NCI-H187 (cell line): ENCODE data around the gene PILRA.

Source experiments
- DNase-seq, 2 experiments: peaks; one replicate each; lab custom pipeline; 2025; lab: John Stamatoyannopoulos, UW

Gene PILRA

DNA sequence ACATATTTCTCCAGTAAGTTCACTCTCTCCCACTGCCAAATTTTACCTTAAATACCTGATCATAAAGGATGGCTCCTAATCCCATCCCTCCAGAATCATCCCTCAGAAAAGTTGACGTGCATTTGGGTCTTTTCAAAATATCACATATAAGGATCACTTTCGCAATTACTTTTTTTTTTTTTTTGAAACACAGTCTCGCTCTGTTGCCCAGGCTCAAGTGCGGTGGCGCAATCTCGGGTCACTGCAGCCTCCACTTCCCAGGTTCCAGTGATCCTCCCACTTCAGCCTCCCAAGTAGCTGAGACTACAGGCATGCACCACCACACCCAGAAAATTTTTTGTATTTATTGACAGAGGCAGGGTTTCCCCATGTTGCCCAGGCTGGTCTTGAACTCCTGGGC lies 37.8 kb downstream of the PILRA start:
- no peak for DNase-seq

DNA sequence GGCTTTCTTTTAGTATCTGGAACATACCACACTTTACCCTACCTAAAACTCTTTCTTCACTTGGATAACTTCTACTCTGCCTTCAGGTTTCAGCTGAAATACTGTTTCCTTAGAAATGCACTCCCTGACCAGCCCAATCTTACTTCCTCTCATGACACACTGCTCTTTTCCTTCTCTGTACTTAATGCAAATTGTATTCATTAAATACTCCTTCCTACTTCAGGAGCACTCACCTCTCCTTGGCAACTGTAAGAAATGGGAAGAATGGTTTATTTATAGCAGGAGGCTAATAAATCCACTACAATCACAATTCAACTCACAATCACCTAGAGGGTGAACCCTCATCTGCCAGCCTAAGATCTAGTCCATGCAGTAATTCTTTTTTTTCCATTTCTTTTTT lies 40.1 kb downstream of the PILRA start:
- DNase-seq: no peak

DNA sequence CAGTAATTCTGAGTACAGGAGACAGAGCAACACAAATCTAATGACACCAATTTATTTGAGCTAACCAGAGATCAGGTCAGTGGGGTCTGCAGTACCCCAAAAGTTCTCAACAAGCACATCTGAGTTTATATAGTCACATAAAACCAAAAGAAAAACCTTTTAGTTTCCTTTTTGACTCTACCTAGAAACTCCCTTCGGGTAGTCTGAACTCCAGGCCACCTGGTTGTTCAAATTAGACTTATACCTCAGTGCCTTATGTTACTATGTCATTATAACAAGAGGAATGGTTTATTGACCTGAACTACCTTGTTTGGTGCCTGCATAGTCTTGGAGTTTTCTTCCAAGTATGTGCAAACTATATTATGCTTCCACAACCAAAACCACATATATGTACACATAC lies 40.6 kb downstream of the PILRA start:
- DNase-seq: no peak

DNA sequence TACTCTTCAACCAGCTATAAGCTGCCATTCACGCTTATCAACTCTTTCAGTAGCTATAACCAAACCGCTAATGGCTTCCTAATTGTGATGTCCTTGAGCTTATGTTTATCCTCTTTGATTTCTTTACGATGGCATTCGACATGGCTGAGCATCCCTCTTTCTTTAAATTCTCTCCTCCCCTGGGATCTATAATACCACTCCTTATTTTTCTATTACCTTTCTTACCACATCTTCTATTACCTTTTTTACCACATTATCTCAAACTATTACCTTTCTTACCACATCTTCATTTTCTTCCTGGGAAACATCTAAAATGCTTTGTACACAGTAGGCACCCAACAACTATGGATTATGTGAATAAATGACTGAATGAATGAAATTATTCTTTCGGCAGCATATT lies 42.2 kb downstream of the PILRA start:
- no peak for DNase-seq

DNA sequence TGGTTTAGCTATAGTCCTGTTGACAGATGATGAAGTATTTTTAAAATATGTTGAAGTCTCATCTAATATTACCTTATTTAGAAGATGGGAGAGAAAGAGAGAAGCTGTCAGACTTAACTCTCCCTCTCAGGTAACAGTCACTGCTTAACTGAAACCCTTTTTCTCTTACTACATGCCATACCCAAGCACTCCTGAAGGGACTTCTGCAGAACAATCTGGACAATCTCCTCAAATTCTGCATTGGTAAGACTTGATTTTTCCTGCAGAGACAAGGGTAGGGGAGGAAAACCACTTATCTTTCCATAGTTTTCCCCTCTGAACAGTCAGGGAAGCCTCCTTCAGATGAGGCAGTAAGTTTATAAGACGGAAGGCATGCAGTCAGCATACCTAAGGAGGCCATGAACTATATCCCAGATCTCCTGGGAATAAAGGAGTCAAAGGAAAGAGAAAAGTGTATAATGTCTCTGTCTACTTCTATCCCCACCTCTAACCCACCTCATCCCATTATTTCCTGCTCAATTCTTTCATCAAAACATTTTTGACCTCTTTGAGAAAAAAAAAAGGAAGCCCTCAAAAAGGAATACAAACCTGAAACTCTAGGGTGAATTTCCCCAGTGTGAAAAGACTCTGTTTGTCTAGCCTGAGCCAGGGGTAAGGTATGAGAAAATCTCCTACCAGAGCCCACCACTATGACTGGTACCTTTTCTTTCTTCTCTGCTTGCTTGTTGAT lies 45.8 kb downstream of the PILRA start:
- no peak for DNase-seq

DNA sequence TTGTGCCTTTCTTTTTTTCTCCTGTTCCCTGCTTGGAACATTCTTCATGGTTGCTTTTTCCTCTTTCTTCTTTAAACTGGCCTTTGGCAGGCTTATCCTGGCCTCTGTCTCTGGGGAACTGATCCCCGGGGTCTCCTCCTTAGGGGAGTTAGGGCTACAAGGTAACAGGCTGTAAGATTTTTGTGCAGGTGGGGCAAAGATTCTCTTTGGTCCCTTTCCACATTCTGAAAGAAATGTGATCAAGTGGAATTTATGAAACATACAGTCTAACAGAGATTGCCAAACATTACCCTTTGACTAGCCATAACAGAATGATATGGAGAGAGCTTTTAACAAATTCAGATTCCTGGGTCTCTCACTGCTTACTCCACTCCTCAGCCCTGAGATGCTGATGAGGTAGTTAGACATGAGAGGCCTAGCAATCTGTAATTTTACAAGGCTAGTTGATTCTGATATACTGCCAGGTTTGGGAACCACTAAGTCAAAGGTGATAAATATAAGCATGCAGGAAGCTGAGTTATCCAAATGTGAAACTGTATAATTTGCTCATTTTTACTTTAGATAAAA lies 46.5 kb downstream of the PILRA start:
- no peak for DNase-seq

DNA sequence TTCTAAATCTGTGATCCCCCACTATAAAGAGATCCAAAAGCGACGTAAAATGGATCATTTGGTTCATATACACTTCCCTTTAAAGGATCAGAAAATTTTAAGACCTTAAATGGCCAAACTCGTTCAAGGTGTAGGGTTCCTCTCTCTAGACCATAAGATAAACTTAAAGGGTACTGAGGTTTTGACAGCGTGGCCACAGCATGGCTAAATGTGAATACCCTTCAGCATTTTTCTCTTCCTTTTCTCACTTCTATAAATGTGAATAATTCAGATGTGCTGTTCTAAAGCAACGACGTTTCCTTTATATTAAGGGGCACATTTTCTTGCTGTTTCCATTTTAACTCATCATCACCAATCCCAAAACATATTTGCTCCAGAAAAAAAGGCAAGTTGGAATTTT lies 50.0 kb downstream of the PILRA start:
- no peak for DNase-seq

DNA sequence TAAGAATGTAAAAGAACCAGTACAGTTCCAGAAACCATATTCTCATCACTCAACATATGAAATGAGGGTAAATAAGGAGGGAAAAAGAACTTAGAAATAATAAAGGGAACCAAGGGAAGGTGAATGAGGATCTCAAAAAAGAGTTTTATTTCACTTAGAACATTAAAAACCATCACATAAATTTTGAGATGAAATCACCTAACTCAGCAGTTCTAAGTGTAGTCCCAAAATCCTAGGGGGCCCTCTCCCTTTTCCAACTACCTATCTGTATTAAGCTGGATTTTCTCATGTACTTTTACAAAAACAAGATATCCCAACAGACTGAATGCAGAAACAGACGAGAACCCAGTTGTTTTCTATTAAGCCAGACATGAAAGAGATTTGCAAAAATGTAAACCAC lies 52.1 kb downstream of the PILRA start:
- no peak for DNase-seq

DNA sequence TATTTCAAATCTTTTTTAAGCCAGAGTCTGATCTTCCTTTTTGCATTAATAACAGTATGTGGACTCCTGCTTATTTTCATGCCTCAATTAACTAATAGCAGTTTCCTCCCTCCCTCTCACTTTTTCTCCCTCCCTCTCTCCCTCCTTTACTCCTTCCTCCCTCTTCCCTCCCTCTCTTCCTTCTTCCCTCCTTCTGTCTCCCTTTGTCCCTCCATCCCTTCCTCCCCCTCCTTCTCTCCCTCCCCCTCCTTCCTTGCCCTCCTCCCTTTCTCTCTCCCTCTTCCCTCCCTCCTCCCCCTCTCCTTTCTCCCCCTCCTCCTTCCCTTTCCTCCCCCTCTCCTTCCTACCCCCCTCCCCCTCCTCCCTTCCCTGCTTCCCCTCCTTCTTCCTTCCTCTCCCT lies 53.2 kb downstream of the PILRA start:
- no peak for DNase-seq

DNA sequence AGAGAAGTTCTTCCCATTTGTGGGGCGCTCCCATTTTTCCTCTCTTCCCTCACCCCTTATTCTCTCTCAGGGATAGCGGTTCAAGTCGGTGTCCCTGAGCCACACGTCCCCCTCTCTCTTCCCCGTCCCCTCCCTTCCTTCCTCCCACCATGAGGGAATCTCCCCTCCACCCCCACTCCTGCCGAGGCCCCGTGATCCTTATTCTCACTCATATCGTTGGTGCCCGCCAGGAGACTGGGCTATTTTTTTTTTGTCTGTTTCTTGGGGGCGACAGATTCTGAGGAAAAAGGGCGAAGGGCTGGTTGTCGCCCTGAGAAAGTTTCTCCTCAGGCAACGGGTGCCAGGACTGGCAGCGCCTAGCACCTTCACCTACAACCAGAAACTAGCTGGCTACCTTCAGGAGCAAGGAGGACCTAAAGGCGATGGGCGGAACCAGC lies 54.5 kb downstream of the PILRA start:
- DNase-seq: no peak

DNA sequence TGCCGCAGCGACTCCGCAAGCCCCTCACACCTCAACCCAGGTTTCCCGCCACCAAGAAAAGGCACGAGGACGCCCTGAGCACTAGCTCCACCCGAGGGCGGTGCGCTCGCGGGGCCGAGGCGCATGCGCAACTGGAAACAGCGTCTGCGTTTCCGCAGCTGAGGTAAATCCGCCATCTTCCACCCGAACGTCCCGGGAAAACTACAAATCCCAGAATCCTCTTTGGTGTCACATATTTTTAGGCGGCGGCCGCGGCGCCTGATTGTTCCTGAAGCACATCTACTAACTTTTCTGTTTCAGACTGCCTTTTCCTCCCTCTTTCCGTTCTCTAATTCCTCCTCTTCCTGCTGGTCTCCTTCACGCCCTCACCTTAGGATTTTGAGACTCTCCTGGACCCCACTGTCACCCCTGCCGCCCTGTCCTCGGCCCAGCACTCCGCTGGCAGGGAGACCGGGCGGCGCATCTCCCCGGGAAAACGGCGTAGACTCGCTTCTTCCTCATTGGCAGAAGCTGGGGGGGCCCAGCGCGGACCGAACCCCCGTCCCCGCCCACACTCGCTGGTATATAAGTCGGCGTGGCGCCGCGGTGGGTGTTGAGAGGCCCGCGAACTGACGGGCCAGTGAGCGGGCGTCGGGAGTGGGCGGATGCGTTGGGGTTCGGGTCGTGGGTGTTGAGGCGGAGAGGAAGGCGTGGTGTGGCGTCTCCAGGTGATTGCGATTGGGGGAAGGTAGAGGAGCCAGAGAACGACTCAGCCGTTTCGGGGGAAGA lies 55.1 kb downstream of the PILRA start, which contains the start of gene ZCWPW1:
TSS of gene ZCWPW1 (minus strand) at position 505 of the 768 bp plus-strand sequence. CDS start 8,054 bp downstream, outside the sequence.
- peak; percentile 95 to 97 for DNase-seq

DNA sequence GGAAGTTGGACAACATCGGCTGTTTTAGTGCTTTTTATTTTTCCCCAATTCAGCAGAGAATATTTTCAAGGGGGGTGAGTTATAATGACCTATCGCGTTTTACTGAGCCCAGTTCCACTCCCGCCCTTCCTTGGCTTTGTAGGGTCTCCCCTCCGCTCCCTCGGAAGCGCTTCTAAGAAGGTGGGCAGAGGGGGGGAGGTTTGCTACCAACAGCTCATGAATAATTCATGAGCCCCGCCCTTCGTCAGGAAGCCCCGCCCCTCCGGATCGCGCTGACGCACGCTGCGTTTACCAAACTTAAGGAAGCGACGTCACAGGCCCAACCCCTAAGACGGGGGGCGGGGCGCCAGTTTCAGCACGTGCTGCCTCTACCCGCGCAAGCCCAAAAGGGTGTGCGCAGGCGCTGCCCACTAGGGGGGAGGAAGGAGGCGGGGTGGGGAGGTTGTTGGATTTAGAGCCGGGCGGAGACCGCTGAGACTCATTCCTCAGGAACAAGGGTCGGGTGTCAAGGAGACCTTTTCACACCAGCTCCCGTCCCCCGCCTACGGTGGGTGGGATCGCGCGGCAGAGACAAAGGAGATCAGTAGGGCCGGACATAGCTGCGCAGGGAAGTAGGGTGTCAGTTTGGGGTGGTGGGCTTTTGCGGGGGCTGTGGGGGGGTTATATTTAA lies 55.8 kb downstream of the PILRA start:
- DNase-seq: peak; percentile 99 to 100

DNA sequence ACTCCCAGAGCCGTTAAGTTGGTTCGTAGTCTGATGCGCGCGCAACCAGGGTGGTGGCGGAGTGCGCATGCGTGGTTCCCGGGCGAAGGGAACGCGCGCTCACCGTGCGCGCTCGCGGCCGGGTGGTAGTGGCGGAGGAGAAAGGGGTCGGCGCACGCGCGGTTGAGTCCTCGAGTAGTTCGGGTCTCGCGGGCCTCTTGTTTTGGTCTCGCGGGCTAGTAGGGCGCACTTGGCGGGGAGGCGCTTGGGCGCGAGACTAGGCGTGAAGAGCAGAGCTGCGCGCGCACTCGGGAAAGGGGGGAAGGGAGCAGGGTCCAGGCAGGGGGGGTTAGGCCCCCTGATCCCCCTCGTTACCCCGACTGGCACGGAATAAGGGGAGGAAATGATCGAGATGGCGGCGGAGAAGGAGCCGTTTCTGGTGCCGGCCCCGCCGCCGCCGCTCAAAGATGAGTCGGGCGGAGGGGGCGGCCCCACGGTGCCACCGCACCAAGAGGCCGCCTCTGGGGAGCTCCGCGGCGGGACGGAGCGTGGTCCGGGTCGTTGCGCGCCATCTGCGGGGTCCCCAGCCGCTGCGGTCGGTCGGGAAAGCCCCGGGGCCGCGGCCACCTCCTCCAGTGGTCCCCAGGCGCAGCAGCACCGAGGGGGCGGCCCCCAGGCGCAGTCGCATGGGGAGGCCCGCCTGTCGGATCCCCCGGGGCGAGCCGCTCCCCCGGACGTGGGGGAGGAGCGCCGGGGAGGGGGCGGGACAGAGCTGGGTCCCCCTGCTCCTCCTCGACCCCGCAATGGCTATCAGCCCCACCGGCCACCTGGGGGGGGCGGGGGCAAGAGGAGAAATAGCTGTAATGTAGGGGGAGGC lies 56.6 kb downstream of the PILRA start, which contains the start of gene MEPCE:
TSS of gene MEPCE (plus strand) at position 195 of the 856 bp plus-strand sequence. CDS start at position 383, 188 bp downstream.
- DNase-seq: peak; percentile 95 to 97

DNA sequence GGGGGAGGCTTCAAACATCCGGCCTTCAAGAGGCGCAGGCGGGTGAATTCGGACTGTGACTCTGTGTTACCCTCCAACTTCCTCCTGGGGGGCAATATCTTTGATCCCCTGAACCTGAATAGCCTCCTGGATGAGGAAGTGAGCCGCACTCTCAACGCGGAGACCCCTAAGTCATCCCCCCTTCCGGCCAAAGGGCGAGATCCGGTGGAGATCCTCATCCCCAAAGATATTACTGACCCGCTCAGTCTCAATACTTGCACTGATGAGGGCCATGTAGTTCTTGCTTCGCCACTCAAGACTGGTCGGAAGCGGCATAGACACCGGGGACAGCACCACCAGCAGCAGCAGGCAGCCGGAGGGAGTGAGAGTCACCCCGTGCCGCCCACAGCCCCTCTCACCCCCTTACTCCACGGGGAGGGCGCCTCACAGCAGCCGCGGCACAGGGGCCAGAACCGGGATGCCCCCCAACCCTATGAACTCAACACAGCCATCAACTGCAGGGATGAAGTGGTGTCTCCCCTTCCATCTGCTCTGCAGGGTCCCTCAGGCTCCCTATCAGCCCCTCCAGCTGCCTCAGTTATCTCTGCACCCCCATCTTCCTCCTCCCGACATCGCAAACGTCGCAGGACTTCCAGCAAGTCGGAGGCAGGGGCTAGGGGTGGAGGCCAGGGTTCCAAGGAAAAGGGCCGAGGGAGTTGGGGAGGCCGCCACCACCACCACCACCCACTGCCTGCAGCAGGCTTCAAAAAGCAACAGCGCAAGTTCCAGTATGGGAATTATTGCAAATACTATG lies 57.4 kb downstream of the PILRA start:
- DNase-seq: no peak

DNA sequence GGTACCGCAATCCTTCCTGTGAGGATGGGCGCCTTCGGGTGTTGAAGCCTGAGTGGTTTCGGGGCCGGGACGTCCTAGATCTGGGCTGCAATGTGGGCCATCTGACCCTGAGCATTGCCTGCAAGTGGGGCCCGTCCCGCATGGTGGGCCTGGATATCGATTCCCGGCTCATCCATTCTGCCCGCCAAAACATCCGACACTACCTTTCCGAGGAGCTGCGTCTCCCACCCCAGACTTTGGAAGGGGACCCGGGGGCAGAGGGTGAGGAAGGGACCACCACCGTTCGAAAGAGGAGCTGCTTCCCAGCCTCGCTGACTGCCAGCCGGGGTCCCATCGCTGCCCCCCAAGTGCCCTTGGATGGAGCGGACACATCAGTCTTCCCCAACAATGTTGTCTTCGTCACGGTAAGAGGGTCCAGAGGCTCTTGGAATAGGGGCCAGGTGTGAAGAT lies 58.0 kb downstream of the PILRA start:
- no peak for DNase-seq

DNA sequence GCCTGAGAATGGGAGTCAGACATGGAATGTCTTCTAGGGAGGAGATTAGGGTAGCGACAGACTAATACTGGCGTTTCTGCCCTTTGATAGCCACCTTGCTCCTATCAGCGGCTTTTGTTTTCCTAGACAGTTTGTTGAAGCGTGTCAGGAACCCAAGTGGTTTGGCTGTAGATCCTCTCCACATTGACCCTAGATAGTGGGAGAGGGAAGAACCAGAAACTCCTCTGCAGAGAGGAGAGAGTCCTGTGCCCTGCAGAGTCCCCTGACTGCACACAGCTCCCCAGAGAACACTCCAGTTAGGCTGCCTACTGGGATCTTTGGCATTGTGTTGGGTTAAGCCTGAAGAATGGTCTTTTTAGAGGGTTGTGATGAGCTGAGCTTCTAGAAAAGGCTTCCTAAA lies 58.8 kb downstream of the PILRA start:
- DNase-seq: no peak

DNA sequence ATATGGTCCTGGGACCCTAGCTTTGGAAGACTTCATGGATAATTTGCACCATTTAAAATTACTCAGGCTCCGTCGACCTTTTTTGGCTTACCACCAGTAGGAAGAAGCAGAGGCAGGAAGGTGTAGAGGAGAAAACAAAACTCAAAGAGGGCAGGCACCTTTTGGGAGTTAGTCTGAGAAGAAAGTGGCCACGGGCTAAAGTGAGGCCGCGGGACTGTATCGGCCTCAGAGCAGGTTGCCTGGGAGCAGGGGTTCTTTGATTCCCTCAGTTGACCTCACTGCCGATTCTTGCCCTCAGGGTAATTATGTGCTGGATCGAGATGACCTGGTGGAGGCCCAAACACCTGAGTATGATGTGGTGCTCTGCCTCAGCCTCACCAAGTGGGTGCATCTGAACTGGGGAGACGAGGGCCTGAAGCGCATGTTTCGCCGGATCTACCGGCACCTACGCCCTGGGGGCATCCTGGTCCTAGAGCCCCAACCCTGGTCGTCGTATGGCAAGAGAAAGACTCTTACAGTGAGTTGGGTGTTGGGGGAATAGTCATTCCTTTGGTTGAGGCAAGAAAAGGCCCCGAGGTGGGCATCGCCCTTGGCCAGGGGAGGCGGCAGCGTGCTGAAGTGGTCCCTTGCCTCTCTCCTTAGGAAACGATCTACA lies 59.5 kb downstream of the PILRA start:
- no peak for DNase-seq

DNA sequence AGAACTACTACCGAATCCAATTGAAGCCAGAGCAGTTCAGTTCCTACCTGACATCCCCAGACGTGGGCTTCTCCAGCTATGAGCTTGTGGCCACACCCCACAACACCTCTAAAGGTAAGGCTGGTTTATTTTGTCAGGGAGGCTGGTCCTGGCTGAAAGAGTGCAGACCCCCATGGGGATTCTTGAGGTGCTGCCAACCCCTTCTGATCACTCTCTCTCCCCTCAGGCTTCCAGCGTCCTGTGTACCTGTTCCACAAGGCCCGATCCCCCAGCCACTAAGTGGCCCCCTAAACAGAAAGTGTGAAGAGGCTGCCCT lies 59.9 kb downstream of the PILRA start:
- no peak for DNase-seq

DNA sequence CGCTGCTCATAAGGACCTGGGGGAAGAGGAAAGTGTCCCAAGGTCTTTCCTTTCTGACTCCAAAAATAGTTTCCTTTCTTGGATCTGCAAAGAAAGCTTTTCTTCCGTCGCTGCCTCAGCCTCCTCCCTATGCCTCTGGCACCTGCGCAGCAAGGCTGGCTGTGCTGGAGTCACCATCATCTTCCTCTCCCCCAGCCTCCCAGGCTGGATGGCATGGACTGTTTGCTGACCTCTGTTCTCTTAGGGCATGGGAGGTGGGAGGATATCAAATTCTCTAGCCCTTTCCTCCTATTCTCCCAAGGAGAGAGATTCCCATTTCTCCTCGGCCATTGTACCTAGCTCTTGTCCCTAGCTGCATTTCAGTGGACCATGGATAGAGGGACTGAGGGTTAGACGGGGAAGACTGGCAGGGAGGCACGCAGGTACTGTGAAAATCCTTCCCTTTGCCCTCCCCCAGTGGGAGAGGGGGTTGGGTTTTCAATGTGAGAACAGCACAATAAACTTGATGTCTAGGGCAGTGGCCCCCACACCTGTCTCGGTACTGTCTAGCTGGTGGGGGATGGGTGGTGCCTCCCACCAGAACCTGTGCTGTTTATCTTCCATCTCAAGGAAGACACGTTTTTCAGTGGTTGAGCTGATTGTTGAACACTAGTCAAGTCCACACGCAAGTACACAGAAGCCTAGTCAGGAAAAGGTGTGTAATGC lies 60.5 kb downstream of the PILRA start:
- DNase-seq: no peak
